ENCODE results near the gene OR1B1.

Gene OR1B1

DNA sequence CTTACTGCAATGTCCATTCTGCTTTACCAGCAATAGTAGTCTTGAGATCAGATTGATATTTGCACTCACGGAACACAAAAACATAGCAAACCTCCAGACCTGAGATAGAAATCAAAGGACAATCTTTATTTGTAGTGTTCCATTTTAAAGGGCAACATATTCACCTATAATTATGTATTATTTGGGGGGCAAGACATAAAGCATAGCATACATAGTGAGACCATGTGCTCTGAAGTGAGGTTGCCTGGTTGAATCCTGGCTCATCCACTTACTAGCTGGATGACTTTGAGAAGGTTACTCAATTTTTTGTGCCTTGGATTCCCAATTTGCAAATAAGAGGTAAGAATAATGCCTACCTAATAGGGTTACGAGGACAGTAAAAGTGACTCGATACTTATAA lies at the start of gene OR1B1:
OR1B1 (minus strand) TSS at position 101 of the 400 bp plus-strand sequence.
- TF ChIP-seq, protein P1, sequence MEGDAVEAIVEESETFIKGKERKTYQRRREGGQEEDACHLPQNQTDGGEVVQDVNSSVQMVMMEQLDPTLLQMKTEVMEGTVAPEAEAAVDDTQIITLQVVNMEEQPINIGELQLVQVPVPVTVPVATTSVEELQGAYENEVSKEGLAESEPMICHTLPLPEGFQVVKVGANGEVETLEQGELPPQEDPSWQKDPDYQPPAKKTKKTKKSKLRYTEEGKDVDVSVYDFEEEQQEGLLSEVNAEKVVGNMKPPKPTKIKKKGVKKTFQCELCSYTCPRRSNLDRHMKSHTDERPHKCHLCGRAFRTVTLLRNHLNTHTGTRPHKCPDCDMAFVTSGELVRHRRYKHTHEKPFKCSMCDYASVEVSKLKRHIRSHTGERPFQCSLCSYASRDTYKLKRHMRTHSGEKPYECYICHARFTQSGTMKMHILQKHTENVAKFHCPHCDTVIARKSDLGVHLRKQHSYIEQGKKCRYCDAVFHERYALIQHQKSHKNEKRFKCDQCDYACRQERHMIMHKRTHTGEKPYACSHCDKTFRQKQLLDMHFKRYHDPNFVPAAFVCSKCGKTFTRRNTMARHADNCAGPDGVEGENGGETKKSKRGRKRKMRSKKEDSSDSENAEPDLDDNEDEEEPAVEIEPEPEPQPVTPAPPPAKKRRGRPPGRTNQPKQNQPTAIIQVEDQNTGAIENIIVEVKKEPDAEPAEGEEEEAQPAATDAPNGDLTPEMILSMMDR (IDR thresholded peaks at IDR 0.05; ENCODE audit: borderline replicate concordance, control extremely low read depth, extremely low read depth, insufficient read depth, missing control alignments) = no peak
- no peak for DNase-seq (ENCODE audit: low spot score)
- in situ Hi-C loops (cut with MboI; ENCODE audit: low sequenced_read_pairs, unreplicated experiment) = no loop called here

DNA sequence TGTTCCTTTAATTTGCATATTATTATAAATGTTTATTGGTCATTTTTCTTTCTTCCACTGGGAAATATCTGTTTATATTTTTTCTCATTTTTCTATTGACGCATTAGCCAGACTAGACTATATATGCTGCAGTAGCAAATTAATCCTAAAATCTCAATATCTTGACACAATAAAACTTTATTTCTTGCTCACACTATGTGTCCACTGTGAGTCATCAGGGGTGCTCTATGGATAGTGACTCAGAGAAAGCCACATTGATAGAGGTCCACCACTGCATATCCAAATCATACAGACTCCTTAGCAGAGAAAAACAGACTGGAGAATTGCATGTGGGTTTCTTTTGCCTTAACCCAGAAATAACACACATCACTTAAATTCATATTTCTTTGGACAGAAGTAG lies 38.3 kb upstream of the OR1B1 start:
- TF ChIP-seq, protein P1 (IDR thresholded peaks at IDR 0.05; ENCODE audit: borderline replicate concordance, control extremely low read depth, extremely low read depth, insufficient read depth, missing control alignments) = no peak
- no peak for DNase-seq (ENCODE audit: low spot score)
- in situ Hi-C loops (cut with MboI; ENCODE audit: low sequenced_read_pairs, unreplicated experiment) = no loop called here

DNA sequence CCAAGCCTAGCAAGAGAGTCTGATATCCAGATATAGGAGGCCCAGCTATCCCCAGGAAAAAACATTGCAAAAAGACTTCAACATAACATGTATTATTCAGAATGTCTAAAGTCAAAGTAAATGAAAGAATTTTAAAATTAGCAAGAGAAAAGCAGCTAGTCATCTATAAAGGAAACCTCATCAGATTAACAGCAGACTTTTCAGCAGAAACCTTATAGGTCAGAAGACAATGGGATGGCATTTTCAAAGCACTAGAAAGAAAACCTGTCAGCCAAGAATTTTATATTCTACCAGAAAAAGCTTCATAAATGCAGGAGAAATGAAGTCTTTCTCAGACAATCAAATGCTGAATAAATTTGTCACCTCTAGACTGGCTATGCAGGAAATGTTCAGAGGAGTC lies 27.4 kb upstream of the OR1B1 start:
- TF ChIP-seq, protein P1 (IDR thresholded peaks at IDR 0.05; ENCODE audit: borderline replicate concordance, control extremely low read depth, extremely low read depth, insufficient read depth, missing control alignments) = no peak
- in situ Hi-C loops (cut with MboI; ENCODE audit: low sequenced_read_pairs, unreplicated experiment) = no loop called here
- DNase-seq (ENCODE audit: low spot score) = no peak

DNA sequence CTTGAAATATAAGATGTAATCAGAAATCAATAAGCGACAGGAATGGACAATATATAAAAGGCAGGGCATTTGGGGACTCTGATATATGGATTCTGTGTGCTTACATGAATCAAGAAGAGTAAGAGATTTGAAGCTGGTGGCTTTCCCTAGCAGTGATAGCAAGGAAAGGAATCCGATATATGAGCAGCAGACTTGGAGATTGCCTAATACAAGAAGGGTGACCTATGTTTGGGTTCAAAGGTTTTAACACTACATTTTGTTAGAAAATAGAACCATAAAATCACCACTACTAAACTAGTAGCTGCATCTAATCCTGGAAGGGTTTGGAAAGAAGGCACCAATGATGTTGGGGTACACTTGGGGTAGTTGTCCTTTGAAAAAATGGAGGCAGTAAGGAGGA lies 15.1 kb upstream of the OR1B1 start:
- no peak for DNase-seq (ENCODE audit: low spot score)
- TF ChIP-seq, protein P1 (IDR thresholded peaks at IDR 0.05; ENCODE audit: borderline replicate concordance, control extremely low read depth, extremely low read depth, insufficient read depth, missing control alignments) = no peak
- in situ Hi-C loops (cut with MboI; ENCODE audit: low sequenced_read_pairs, unreplicated experiment) = no loop called here

DNA sequence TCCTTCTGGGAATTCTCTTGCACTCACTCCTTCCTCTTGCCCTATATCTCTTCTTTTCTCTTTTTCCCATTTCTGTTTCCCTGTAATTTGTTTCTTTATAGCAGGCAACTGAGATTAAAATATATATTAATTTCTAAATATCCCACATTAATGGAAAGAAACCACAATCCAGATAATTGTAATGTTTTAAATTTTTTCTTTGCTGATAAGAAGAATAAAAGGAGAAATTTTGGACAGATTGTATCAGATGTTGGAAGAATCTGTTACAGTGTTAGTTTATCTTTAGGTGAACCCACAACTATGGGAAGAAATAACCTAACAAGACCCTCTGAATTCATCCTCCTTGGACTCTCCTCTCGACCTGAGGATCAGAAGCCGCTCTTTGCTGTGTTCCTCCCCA lies 4.0 kb upstream of the OR1B1 start, which contains the start of gene OR1L1:
OR1L1 (plus strand) TSS at position 301 of the 400 bp plus-strand sequence; CDS start at position 301, 0 bp downstream.
- TF ChIP-seq, protein P1 (IDR thresholded peaks at IDR 0.05; ENCODE audit: borderline replicate concordance, control extremely low read depth, extremely low read depth, insufficient read depth, missing control alignments) = no peak
- in situ Hi-C loops (cut with MboI; ENCODE audit: low sequenced_read_pairs, unreplicated experiment) = no loop called here
- DNase-seq (ENCODE audit: low spot score) = no peak

DNA sequence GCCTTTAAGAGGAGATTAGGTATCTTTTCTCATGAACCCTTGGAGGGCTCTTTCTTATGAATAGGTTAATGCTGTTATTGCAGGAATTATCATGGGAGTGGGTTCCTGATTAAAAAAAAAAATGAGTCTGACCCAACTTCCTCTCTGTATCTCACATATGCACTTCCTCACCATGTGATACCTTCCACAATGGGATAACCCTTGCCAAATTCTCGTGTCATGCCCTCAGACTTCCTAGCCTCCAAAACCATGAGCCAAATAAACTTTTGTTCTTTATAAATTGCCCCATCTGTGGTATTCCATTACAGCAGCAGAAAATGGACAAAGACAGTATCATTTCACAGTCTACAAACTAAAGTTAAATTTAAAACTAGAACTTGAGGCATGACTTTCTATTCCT lies 1.0 kb downstream of the OR1B1 start:
- in situ Hi-C loops (cut with MboI; ENCODE audit: low sequenced_read_pairs, unreplicated experiment) = no loop called here
- TF ChIP-seq, protein P1 (IDR thresholded peaks at IDR 0.05; ENCODE audit: borderline replicate concordance, control extremely low read depth, extremely low read depth, insufficient read depth, missing control alignments) = no peak
- no peak for DNase-seq (ENCODE audit: low spot score)

DNA sequence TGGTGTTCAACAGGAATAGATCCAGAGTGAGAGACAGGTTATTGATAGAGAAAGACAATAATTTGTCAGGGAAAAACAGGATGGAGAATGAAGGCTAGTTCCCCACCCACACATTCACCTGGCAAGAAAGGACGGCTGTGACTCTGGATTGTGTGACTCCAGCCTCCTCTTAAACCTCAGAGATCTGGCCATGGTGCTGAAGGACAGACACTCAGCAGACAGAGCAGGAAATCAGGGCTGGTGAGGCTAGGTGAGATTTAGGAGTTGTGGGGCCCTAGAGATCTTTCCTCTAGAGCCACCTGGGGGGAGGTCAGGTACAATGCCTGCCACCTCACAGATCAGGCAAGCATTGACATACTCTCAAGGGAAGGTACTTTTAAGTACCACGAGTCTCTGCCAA lies 15.2 kb downstream of the OR1B1 start:
- in situ Hi-C loops (cut with MboI; ENCODE audit: low sequenced_read_pairs, unreplicated experiment) = no loop called here
- TF ChIP-seq, protein P1 (IDR thresholded peaks at IDR 0.05; ENCODE audit: borderline replicate concordance, control extremely low read depth, extremely low read depth, insufficient read depth, missing control alignments) = no peak
- DNase-seq (ENCODE audit: low spot score) = no peak
